Right lung (tissue), 5 donors: ENCODE measurements around the gene RSRC1. TPM values are rescaled to one million over a fixed set of nuclear protein-coding genes. Genes with fewer than 3 reads are reported as not detected.
"Not testable (repeated sequence)": the region's sequence is repeated elsewhere in the genome, so short reads cannot be mapped to it uniquely, and the experiment has no call there.

Experiments
- DNase-seq, 2 donors: peaks; one replicate each; pipeline ENCODE4 v3.0.0-alpha.2; 2013
- polyA plus RNA-seq, 5 donors: library from polyadenylated mRNA; unstranded; fragments of 120-200 nt; gene quantifications; one replicate each; pipeline versions ENCODE4 v1.2.1 to v1.2.3, GENCODE V29; 2013; ENCODE audit warnings: inconsistent platforms in 1 of 5, low replicate concordance in 1 of 5; ENCODE audit not compliant: insufficient read length in 5 of 5, insufficient read depth in 1 of 5

RSRC1 gene
- polyA plus RNA-seq, 5 donors: 21.7 to 31.7 (median 28.6) TPM

- no peak for DNase-seq
Measured at GRCh38 chr3:158313338-158313927, 203.5 kb downstream of the RSRC1 start.

GRCh38 chr3:158314426-158315357, 204.8 kb downstream of the RSRC1 start:
- no peak for DNase-seq

GRCh38 chr3:158329696-158330441, 220.0 kb downstream of the RSRC1 start:
- peak in 1 of 2 donors; percentile 9 for DNase-seq

- no peak for DNase-seq
Measured at GRCh38 chr3:158330870-158331269, 221.0 kb downstream of the RSRC1 start.

- DNase-seq: no peak
Measured at GRCh38 chr3:158333736-158334135, 223.8 kb downstream of the RSRC1 start.

- no peak for DNase-seq
Measured at GRCh38 chr3:158337110-158337509, 227.2 kb downstream of the RSRC1 start.

- no peak for DNase-seq
Measured at GRCh38 chr3:158339638-158340037, 229.7 kb downstream of the RSRC1 start.

GRCh38 chr3:158340951-158341350, 231.1 kb downstream of the RSRC1 start:
- not testable (repeated sequence) for DNase-seq

GRCh38 chr3:158347966-158348365, 238.1 kb downstream of the RSRC1 start:
- no peak for DNase-seq

GRCh38 chr3:158350971-158351370, 241.1 kb downstream of the RSRC1 start:
- DNase-seq: no peak

GRCh38 chr3:158352551-158352950, 242.7 kb downstream of the RSRC1 start:
- DNase-seq: no peak

- no peak for DNase-seq
Measured at GRCh38 chr3:158354713-158355112, 244.8 kb downstream of the RSRC1 start.

- no peak for DNase-seq
Measured at GRCh38 chr3:158355623-158356588, 246.0 kb downstream of the RSRC1 start.

- DNase-seq: no peak
Measured at GRCh38 chr3:158359339-158359738, 249.4 kb downstream of the RSRC1 start.

GRCh38 chr3:158360756-158361448, 251.0 kb downstream of the RSRC1 start:
- no peak for DNase-seq

- DNase-seq: no peak
Measured at GRCh38 chr3:158368271-158368670, 258.4 kb downstream of the RSRC1 start.

- no peak for DNase-seq
Measured at GRCh38 chr3:158369279-158369678, 259.4 kb downstream of the RSRC1 start.

- no peak for DNase-seq
Measured at GRCh38 chr3:158379517-158379916, 269.6 kb downstream of the RSRC1 start.

- DNase-seq: no peak
Measured at GRCh38 chr3:158381262-158381868, 271.5 kb downstream of the RSRC1 start.

- no peak for DNase-seq
Measured at GRCh38 chr3:158382479-158382878, 272.6 kb downstream of the RSRC1 start.
